Prostate gland (tissue), 2 donors: ENCODE measurements around the gene N4BP2L1. TPM values are rescaled to one million over a fixed set of nuclear protein-coding genes. Genes with fewer than 3 reads are reported as not detected.

Source experiments
- DNase-seq: peaks from one replicate; pipeline ENCODE4 v3.0.0-alpha.2; 2019; ENCODE audit warnings: low spot score
- H3K27ac ChIP-seq, 2 donors: fragments of 200-600 bp; sonication (generic); 2 replicates each; pipeline ENCODE4 v1.5.1; 2017 to 2019
- H3K27me3 ChIP-seq: fragments of 200-600 bp; sonication (generic); replicated peaks from 2 replicates; pipeline ENCODE4 v1.5.1; 2019; ENCODE audit not compliant: insufficient read depth
- H3K36me3 ChIP-seq, 2 donors: fragments of 200-600 bp; sonication (generic); 1 replicate in 1 of 2; 2 replicates in 1 of 2; pipeline versions ENCODE4 v1.5.1 to v1.8.1; 2017 to 2019
- H3K4me1 ChIP-seq: fragments of 200-600 bp; sonication (generic); replicated peaks from 2 replicates; pipeline ENCODE4 v1.5.1; 2019
- H3K4me3 ChIP-seq, 2 donors: fragments of 200-600 bp; sonication (generic); 2 replicates each; pipeline ENCODE4 v1.5.1; 2017 to 2019
- H3K9me3 ChIP-seq: fragments of 200-600 bp; sonication (generic); 2 replicates; pipeline ENCODE4 v1.5.1; 2017
- POLR2A ChIP-seq: fragments of 450-650 bp; IDR thresholded peaks from one replicate; pipeline ENCODE4 v1.6.1; 2016; ENCODE audit warnings: antibody characterized with exemption, mild to moderate bottlenecking
- POLR2AphosphoS5 ChIP-seq: sonication (generic); formaldehyde crosslinking; IDR thresholded peaks from one replicate; pipeline ENCODE4 v1.6.1; 2017; ENCODE audit warnings: antibody characterized with exemption
- WGBS: methylation state at CpG from one replicate; pipeline ENCODE4 v1.1.5; 2018; 5-methylcytosine and 5-hydroxymethylcytosine counted together
- intact Hi-C: fragments of 100-400 bp; cut with DNase I; formaldehyde crosslinking; loops from one replicate; pipeline ENCODE4 v1.14.2; 2022
- total RNA-seq, 2 donors: library from RNA; depleted of rRNA; stranded (reverse); fragments of >200 nt; gene quantifications; one replicate each; pipeline ENCODE4 v1.1.0, GENCODE V29; 2016
- TF ChIP-seq, protein P1 (sequence below), 4 experiments: fragments of 200-600 bp in 2 of 4; fragments of 450-650 bp in 2 of 4; sonication (generic) in 2 of 4; IDR thresholded peaks; 1 replicate in 3 of 4; 2 replicates in 1 of 4; pipeline ENCODE4 v1.5.1; 2016 to 2019; ENCODE audit warnings: antibody characterized with exemption in 4 of 4, mild to moderate bottlenecking in 2 of 4, moderate library complexity in 2 of 4

The N4BP2L1 gene
- total RNA-seq, 2 donors from 2014 or later, result 20.9 to 22.7 TPM

DNA sequence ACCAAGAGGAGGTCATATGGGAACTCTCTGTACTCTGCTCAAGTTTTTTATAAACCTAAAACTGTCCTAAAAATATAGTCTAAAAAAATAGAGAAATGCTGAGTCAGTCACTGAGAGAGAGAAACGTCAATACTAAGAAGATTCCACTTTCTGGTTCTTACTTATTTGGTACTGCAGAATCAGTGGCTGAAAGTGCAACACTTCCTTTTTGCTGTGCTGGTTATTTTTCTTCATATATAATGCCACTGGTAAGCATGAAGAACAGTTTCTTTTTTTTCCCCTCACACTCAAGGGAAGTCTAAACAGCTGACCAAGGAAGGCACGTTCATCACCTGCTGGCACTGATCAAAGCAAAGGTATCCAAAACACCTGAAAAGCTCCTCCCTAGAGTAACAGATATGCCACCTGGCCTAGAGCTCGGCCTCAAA is 44.3 kb upstream of the N4BP2L1 start:
- no peaks in the 10 kb centered on the region for H3K27me3 ChIP-seq
- 51% methylated on average over 3 of the region's 3 CpGs for WGBS
- no peak overlapping the region for H3K4me3 ChIP-seq
- H3K4me1 ChIP-seq, result no peaks in the 10 kb centered on the region
- no peaks in the 10 kb centered on the region for H3K9me3 ChIP-seq
- no peak overlapping the region for H3K27ac ChIP-seq
- no peak for DNase-seq
- TF ChIP-seq, protein P1, sequence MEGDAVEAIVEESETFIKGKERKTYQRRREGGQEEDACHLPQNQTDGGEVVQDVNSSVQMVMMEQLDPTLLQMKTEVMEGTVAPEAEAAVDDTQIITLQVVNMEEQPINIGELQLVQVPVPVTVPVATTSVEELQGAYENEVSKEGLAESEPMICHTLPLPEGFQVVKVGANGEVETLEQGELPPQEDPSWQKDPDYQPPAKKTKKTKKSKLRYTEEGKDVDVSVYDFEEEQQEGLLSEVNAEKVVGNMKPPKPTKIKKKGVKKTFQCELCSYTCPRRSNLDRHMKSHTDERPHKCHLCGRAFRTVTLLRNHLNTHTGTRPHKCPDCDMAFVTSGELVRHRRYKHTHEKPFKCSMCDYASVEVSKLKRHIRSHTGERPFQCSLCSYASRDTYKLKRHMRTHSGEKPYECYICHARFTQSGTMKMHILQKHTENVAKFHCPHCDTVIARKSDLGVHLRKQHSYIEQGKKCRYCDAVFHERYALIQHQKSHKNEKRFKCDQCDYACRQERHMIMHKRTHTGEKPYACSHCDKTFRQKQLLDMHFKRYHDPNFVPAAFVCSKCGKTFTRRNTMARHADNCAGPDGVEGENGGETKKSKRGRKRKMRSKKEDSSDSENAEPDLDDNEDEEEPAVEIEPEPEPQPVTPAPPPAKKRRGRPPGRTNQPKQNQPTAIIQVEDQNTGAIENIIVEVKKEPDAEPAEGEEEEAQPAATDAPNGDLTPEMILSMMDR (IDR thresholded peaks at IDR 0.05), result no peak
- TF ChIP-seq POLR2A, result no peak
- TF ChIP-seq POLR2AphosphoS5, result no peak
- intact Hi-C loops, result no loop called here
- no peaks in the 10 kb centered on the region for H3K36me3 ChIP-seq

DNA sequence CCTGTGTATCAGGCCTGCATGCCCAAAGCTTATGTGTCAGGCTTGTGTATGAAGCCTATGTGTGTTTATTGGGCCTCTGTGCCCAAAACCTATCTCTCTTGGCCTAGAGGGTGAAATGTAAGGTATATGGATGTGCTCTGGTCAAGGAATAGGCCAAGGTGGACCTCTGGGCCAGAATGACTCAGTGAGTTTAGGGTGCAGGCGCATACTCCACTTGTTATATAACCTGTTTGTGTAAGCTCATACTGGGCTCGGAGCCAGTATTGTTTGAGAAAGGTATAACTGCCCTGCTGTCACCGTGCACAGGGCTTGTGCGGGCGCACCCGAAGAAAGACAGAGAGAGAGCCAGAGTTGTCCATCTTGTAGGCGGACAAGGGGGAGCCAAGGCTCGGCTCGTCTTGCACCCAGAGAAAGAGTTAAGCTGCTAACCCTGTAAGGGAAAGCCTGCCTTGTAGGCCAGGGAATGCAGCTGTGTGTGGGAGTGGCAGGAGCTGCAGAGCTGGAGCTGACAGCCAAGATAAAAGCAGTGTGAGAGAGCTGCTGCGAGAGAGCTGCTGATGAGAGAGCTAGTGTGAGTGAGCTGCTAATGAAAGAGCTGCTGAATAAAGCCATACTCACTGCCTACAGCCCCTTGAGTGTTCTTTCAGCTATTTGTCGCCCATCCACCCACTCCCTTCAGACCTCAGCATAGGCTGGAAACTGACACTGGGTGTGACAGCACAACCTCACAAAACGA is 43.4 kb upstream of the N4BP2L1 start:
- H3K36me3 ChIP-seq, result no peaks in the 10 kb centered on the region
- DNase-seq, result no peak
- intact Hi-C loops, result no loop called here
- H3K4me3 ChIP-seq, result no peak overlapping the region
- no peak overlapping the region for H3K27ac ChIP-seq
- no peaks in the 10 kb centered on the region for H3K9me3 ChIP-seq
- H3K4me1 ChIP-seq, result no peaks in the 10 kb centered on the region
- TF ChIP-seq, protein P1 (IDR thresholded peaks at IDR 0.05), result no peak
- 80% methylated on average over 12 of the region's 12 CpGs for WGBS
- no peaks in the 10 kb centered on the region for H3K27me3 ChIP-seq

DNA sequence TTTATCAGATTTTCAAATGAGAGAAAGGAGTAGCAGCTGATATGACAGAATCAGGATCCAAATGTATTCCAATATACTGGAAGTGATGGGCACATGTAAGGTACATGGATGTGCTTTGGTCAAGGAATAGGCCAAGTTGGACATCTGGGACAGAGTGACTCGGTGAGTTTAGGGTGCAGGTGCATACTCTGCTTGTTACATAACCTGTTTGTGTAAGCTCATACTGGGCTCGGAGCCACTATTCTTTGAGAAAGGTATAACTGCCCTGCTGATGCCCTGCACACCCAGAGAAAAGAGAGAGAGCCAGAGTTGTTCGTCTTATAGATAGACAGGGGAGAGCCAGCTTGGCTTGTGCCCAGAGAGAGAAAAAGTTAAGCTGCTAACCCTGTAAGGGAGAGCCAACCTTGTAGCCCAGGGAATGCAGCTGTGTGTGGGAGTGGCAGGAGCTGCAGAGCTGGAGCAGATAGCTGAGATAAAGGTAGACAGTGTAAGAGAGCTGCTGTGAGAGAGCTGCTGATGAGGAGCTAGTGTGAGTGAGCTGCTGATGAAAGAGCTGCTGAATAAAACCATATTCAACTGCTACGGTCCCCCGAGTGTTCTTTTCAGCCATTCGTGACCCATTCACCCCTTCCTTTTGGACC is 40.7 kb upstream of the N4BP2L1 start:
- TF ChIP-seq, protein P1 (IDR thresholded peaks at IDR 0.05), result no peak
- TF ChIP-seq POLR2A (no peak), POLR2AphosphoS5 (no peak)

DNA sequence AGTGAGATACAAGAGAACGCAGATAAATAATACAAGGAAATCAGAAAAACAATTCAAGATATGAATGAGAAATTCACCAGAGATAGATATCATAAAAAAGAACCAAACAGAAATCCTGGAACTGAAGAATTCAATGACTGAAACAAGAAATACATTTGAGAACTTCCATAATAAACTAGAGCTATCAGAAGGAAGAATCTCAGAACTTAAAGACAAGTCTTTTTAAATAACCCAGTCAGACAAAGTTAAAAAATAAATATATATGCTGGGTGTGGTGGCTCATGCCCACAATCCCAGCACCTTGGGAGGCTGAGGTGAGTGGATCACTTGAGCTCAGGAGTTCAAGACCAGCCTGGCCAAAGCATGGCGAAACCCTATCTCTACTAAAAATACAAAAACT is 28.7 kb upstream of the N4BP2L1 start:
- intact Hi-C loops, result no loop called here
- Histone ChIP-seq H3K4me1 (no peaks in the 10 kb centered on the region), H3K36me3 (no peaks in the 10 kb centered on the region), H3K4me3 (no peak overlapping the region), H3K27ac (no peak overlapping the region), H3K9me3 (no peaks in the 10 kb centered on the region), H3K27me3 (no peaks in the 10 kb centered on the region)
- WGBS, result 97% methylated on average over 2 of the region's 2 CpGs
- TF ChIP-seq POLR2AphosphoS5 (no peak), POLR2A (no peak)
- TF ChIP-seq, protein P1 (IDR thresholded peaks at IDR 0.05), result no peak
- no peak for DNase-seq

More for the DNA sequence above, 40.7 kb upstream of the N4BP2L1 start:
- H3K4me3 ChIP-seq, result no peak overlapping the region
- no peak overlapping the region for H3K27ac ChIP-seq
- WGBS, result 73% methylated on average over 6 of the region's 6 CpGs
- no peaks in the 10 kb centered on the region for H3K27me3 ChIP-seq
- no peaks in the 10 kb centered on the region for H3K9me3 ChIP-seq
- DNase-seq, result no peak
- intact Hi-C loops, result no loop called here
- no peaks in the 10 kb centered on the region for H3K4me1 ChIP-seq
- H3K36me3 ChIP-seq, result no peaks in the 10 kb centered on the region

DNA sequence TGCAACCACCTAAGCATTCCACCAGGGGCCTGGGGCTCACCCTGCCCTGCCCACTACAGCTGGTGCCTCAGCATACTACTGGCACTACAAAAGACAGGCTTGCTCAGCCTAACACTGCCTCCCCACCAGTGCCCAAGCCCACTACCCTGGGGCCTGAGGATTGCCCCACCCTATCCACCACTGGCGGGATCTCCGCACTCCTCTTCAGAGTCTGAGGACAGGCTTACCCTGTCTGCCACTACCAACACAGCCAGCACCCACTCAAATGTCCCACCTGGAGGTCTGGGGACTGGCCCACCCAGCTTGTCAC is 27.6 kb upstream of the N4BP2L1 start:
- DNase-seq, result no peak
- TF ChIP-seq, protein P1 (IDR thresholded peaks at IDR 0.05), result no peak
- TF ChIP-seq POLR2A (no peak), POLR2AphosphoS5 (no peak)
- intact Hi-C loops, result no loop called here
- H3K27ac ChIP-seq, result no peak overlapping the region
- H3K27me3 ChIP-seq, result no peaks in the 10 kb centered on the region
- no CpG with 5 or more reads among the region's 2 CpGs for WGBS
- H3K4me1 ChIP-seq, result no peaks in the 10 kb centered on the region
- H3K9me3 ChIP-seq, result no peaks in the 10 kb centered on the region
- H3K4me3 ChIP-seq, result no peak overlapping the region
- no peaks in the 10 kb centered on the region for H3K36me3 ChIP-seq
